ENCODE measurements around the gene DNAJC27. TPM values are rescaled to one million over a fixed set of nuclear protein-coding genes. Genes with fewer than 3 reads are reported as not detected.
"Not testable (repeated sequence)": the region's sequence is repeated elsewhere in the genome, so short reads cannot be mapped to it uniquely, and the experiment has no call there.

Gene DNAJC27
- total and polyA plus RNA-seq, 2 experiments from 2014 or later: 1.3 to 2.9 TPM

DNA sequence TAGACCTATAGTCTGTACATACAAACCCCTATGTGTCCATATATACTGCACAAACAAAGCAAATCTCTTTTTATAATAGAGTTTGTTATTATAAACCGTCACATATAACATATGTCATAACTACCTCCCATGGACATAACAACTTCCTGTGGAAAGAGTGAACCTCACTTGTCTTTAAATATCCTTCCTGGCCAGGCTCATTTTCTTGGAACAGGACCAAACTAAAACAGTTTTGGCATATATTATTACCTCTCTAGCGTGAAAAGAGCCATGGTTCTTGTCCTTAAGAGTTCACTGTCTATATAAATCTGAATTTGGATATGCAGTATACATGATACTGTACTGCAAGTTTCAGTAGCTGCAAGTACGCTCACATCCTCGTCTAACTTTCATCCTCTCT lies 28.3 kb upstream of the DNAJC27 start:
- H3K4me2 ChIP-seq (ENCODE audit: unreplicated experiment): peak overlapping the region; percentile 62
- H3K27me3 ChIP-seq (replicated peaks; ENCODE audit: insufficient read depth): no peaks in the 10 kb centered on the region
- H3K79me2 ChIP-seq (ENCODE audit: insufficient read depth): no peaks in the 10 kb centered on the region
- H3K9me2 ChIP-seq (ENCODE audit: insufficient read depth): no peaks in the 10 kb centered on the region
- peaks cover 19% of the 10 kb centered on the region for H3F3A ChIP-seq (ENCODE audit: insufficient read depth)
- H3K9me3 ChIP-seq (ENCODE audit: low read depth): no peaks in the 10 kb centered on the region
- H3K4me3 ChIP-seq: no peak overlapping the region
- H3K27ac ChIP-seq: no peak overlapping the region
- in situ Hi-C loops (cut with MboI): no loop called here
- no peak for TF ChIP-seq EZH2 (IDR thresholded peaks at IDR 0.05; ENCODE audit: insufficient read depth, poor library complexity, severe bottlenecking)
- TF ChIP-seq EZH2phosphoT487 (IDR thresholded peaks at IDR 0.05; ENCODE audit: insufficient read depth, low read depth): no peak
- 66% methylated on average over 4 of the region's 4 CpGs for WGBS, 2 experiments (ENCODE audit: low coverage in 1 of 2, low lambda C conversion rate in 2 of 2, missing lambda C conversion rate in 2 of 2)
- peak; percentile 7 for DNase-seq
- H2AFZ ChIP-seq: peak overlapping the region; percentile 63
- H4K20me1 ChIP-seq (ENCODE audit: insufficient read depth): no peaks in the 10 kb centered on the region
- no peaks in the 10 kb centered on the region for H3K36me3 ChIP-seq (ENCODE audit: low read depth)
- no peak overlapping the region for H3K9ac ChIP-seq
- H3K4me1 ChIP-seq (ENCODE audit: insufficient read depth): peaks cover 28% of the 10 kb centered on the region

GRCh38 chr2:24999097-24999496 lies 27.3 kb upstream of the DNAJC27 start:
- H3K27ac ChIP-seq; H3K4me2 ChIP-seq (ENCODE audit: unreplicated experiment); H3K79me2 ChIP-seq (ENCODE audit: insufficient read depth); H3K9me2 ChIP-seq (ENCODE audit: insufficient read depth); H3K9ac ChIP-seq; DNase-seq; H2AFZ ChIP-seq; H3K36me3 ChIP-seq (ENCODE audit: low read depth); H3K27me3 ChIP-seq (replicated peaks; ENCODE audit: insufficient read depth); H3K4me3 ChIP-seq; H3K9me3 ChIP-seq (ENCODE audit: low read depth); H4K20me1 ChIP-seq (ENCODE audit: insufficient read depth); in situ Hi-C loops (cut with MboI): not testable (repeated sequence)
- H3F3A ChIP-seq (ENCODE audit: insufficient read depth): peaks cover 19% of the 10 kb centered on the region
- H3K4me1 ChIP-seq (ENCODE audit: insufficient read depth): peaks cover 28% of the 10 kb centered on the region
- 88 to 90% methylated on average over 8 of the region's 8 CpGs for WGBS, 2 experiments (ENCODE audit: low coverage in 1 of 2, low lambda C conversion rate in 2 of 2, missing lambda C conversion rate in 2 of 2)

GRCh38 chr2:24994146-24994724 lies 22.5 kb upstream of the DNAJC27 start:
- Histone ChIP-seq H3K27ac (no peak overlapping the region), H3K36me3 (ENCODE audit: low read depth) (no peaks in the 10 kb centered on the region), H3K9me3 (ENCODE audit: low read depth) (no peaks in the 10 kb centered on the region), H3F3A (ENCODE audit: insufficient read depth) (peaks cover 10% of the 10 kb centered on the region), H2AFZ (no peak overlapping the region), H3K27me3 (replicated peaks; ENCODE audit: insufficient read depth) (no peaks in the 10 kb centered on the region), H4K20me1 (ENCODE audit: insufficient read depth) (no peaks in the 10 kb centered on the region), H3K9me2 (ENCODE audit: insufficient read depth) (no peaks in the 10 kb centered on the region), H3K4me1 (ENCODE audit: insufficient read depth) (peaks cover 21% of the 10 kb centered on the region), H3K9ac (no peak overlapping the region), H3K79me2 (ENCODE audit: insufficient read depth) (no peaks in the 10 kb centered on the region), H3K4me2 (ENCODE audit: unreplicated experiment) (no peak overlapping the region), H3K4me3 (no peak overlapping the region)
- TF ChIP-seq EZH2 (IDR thresholded peaks at IDR 0.05; ENCODE audit: insufficient read depth, poor library complexity, severe bottlenecking): no peak
- TF ChIP-seq EZH2phosphoT487 (IDR thresholded peaks at IDR 0.05; ENCODE audit: insufficient read depth, low read depth): no peak
- no peak for DNase-seq
- WGBS, 2 experiments (ENCODE audit: low coverage in 1 of 2, low lambda C conversion rate in 2 of 2, missing lambda C conversion rate in 2 of 2): 75 to 93% methylated on average over 1 of the region's 1 CpG
- in situ Hi-C loops (cut with MboI): no loop called here

- TF ChIP-seq EZH2 (IDR thresholded peaks at IDR 0.05; ENCODE audit: insufficient read depth, poor library complexity, severe bottlenecking) (no peak), EZH2phosphoT487 (IDR thresholded peaks at IDR 0.05; ENCODE audit: insufficient read depth, low read depth) (no peak)
- H3K4me3 ChIP-seq: no peak overlapping the region
- H3F3A ChIP-seq (ENCODE audit: insufficient read depth): peaks cover 10% of the 10 kb centered on the region
- WGBS, 2 experiments (ENCODE audit: low coverage in 1 of 2, low lambda C conversion rate in 2 of 2, missing lambda C conversion rate in 2 of 2): 50 to 60% methylated on average over 6 of the region's 6 CpGs
- no peaks in the 10 kb centered on the region for H3K9me3 ChIP-seq (ENCODE audit: low read depth)
- no peak overlapping the region for H2AFZ ChIP-seq
- no peak overlapping the region for H3K27ac ChIP-seq
- no peaks in the 10 kb centered on the region for H3K79me2 ChIP-seq (ENCODE audit: insufficient read depth)
- H3K9ac ChIP-seq: no peak overlapping the region
- H3K4me1 ChIP-seq (ENCODE audit: insufficient read depth): peaks cover 21% of the 10 kb centered on the region
- no peaks in the 10 kb centered on the region for H4K20me1 ChIP-seq (ENCODE audit: insufficient read depth)
- no peaks in the 10 kb centered on the region for H3K9me2 ChIP-seq (ENCODE audit: insufficient read depth)
- in situ Hi-C loops (cut with MboI): no loop called here
- no peaks in the 10 kb centered on the region for H3K27me3 ChIP-seq (replicated peaks; ENCODE audit: insufficient read depth)
- no peak overlapping the region for H3K4me2 ChIP-seq (ENCODE audit: unreplicated experiment)
- peak; percentile 50 for DNase-seq
- no peaks in the 10 kb centered on the region for H3K36me3 ChIP-seq (ENCODE audit: low read depth)
These were observed 21.8 kb upstream of the DNAJC27 start for GRCh38 chr2:24993406-24994145.
